Upper lobe of left lung (tissue), 4 donors: Measurements from ENCODE around the gene RNF11.

ENCODE experiments used
- EP300 ChIP-seq, 4 donors: sonication (generic); formaldehyde crosslinking; IDR thresholded peaks; one replicate each; pipeline ENCODE4 v1.5.1; 2017; ENCODE audit warnings: antibody characterized with exemption in 4 of 4, control low read depth in 2 of 4
- POLR2A ChIP-seq, 4 donors: fragments of 450-650 bp; IDR thresholded peaks; one replicate each; pipeline ENCODE4 v1.5.1; 2016 to 2017; ENCODE audit warnings: antibody characterized with exemption in 4 of 4, mild to moderate bottlenecking in 2 of 4
- TF ChIP-seq, protein P1 (sequence below), 6 experiments: fragments of 450-650 bp in 4 of 6; fragments of 200-600 bp in 2 of 6; sonication (generic) in 2 of 6; IDR thresholded peaks; one replicate each; pipeline ENCODE4 v1.5.1; 2016 to 2019; ENCODE audit warnings: antibody characterized with exemption in 6 of 6

GRCh38 chr1:51312718-51313117 lies 76.6 kb downstream of the RNF11 start:
- TF ChIP-seq, protein P1, sequence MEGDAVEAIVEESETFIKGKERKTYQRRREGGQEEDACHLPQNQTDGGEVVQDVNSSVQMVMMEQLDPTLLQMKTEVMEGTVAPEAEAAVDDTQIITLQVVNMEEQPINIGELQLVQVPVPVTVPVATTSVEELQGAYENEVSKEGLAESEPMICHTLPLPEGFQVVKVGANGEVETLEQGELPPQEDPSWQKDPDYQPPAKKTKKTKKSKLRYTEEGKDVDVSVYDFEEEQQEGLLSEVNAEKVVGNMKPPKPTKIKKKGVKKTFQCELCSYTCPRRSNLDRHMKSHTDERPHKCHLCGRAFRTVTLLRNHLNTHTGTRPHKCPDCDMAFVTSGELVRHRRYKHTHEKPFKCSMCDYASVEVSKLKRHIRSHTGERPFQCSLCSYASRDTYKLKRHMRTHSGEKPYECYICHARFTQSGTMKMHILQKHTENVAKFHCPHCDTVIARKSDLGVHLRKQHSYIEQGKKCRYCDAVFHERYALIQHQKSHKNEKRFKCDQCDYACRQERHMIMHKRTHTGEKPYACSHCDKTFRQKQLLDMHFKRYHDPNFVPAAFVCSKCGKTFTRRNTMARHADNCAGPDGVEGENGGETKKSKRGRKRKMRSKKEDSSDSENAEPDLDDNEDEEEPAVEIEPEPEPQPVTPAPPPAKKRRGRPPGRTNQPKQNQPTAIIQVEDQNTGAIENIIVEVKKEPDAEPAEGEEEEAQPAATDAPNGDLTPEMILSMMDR (IDR thresholded peaks at IDR 0.05) = no peak
- TF ChIP-seq EP300 (IDR thresholded peaks at IDR 0.05) = no peak
- TF ChIP-seq POLR2A (IDR thresholded peaks at IDR 0.05) = no peak
